ENCODE measurements around the gene STUB1.

Gene STUB1

GRCh38 chr16:679814-680624, at the start of gene STUB1:
TSS of gene STUB1 (plus strand) at chr16:680410. CDS start at chr16:680526, 116 bp downstream.
- peak; percentile 94 for DNase-seq
- no peak for TF ChIP-seq CTCF (IDR thresholded peaks at IDR 0.05; ENCODE audit: low read depth, low read length)
- H3K4me3 ChIP-seq (ENCODE audit: low read depth, low read length), result peak within 1 kb of the TSS; percentile 76
- H3K27me3 ChIP-seq (ENCODE audit: insufficient read depth, low read depth, severe bottlenecking), result no peaks in the 10 kb centered on the region
- H3K36me3 ChIP-seq, result peaks cover 34% of the 10 kb centered on the region
- H3K27ac ChIP-seq, result peak within 1 kb of the TSS; percentile 92
- H3K9me3 ChIP-seq (ENCODE audit: severe bottlenecking), result no peaks in the 10 kb centered on the region

DNA sequence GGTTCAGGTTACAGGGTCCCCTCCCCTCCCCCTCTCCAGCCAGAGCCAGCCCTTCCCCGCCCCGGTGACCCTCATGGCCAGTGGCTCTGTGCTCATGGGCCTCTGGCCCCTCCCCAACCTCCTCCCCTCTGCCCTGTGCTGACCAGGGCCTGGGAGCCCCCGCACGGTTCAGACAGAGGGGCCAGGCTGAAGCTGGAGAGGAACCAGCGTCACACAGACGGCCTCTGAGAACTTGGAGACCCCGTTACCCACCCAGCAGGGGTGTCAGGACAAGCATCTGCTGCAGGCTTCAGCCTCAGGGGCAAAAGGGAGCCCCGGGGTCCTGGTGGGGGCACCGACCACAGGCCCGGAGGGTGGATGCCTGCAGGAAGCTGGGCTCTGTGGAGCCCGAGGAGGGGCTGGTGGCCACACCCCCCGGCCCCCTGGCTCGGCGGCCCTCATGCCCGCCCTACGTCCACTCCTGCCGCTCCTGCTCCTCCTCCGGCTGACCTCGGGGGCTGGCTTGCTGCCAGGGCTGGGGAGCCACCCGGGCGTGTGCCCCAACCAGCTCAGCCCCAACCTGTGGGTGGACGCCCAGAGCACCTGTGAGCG, 49.3 kb upstream of the STUB1 start, which contains the start of gene WFIKKN1:
TSS of gene WFIKKN1 (plus strand) at position 171 of the 591 bp plus-strand sequence. CDS start at position 440, 269 bp downstream.
- no peak within 1 kb of the TSS for H3K4me3 ChIP-seq (ENCODE audit: low read depth, low read length)

DNA sequence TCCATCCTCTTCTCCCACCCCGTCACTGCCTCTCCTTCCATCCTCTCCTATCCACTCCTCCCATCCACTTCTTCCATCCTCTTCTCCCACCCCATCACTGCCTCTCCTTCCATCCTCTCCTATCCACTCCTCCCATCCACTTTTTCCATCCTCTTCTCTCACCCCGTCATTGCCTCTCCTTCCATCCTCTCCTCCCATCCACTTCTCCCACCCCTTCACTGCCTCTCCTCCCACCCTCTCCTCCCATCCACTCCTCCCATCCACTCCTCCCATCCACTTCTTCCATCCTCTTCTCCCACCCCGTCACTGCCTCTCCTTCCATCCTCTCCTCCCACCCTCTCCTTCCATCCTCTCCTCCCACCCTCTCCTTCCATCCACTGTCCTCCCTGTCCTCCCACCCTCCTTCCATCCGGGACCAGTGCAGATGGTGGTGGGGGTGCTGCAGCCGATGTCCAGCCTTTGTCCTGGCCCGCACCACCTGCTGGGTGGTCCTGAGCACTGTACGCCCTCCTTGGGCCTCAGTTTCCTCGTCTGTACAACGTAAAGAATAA, 48.3 kb upstream of the STUB1 start:
- Histone ChIP-seq H3K9me3 (ENCODE audit: severe bottlenecking) (no peaks in the 10 kb centered on the region), H3K27ac (no peak overlapping the region), H3K4me3 (ENCODE audit: low read depth, low read length) (no peak overlapping the region), H3K27me3 (ENCODE audit: insufficient read depth, low read depth, severe bottlenecking) (no peaks in the 10 kb centered on the region), H3K36me3 (peaks cover 45% of the 10 kb centered on the region)
- DNase-seq, result no peak
- TF ChIP-seq CTCF (IDR thresholded peaks at IDR 0.05; ENCODE audit: low read depth, low read length), result no peak

More for the DNA sequence above, 49.3 kb upstream of the STUB1 start, which contains the start of gene WFIKKN1:
- Histone ChIP-seq H3K27ac (peak within 1 kb of the TSS; percentile 96), H3K27me3 (ENCODE audit: insufficient read depth, low read depth, severe bottlenecking) (no peaks in the 10 kb centered on the region), H3K36me3 (peaks cover 55% of the 10 kb centered on the region), H3K9me3 (ENCODE audit: severe bottlenecking) (no peaks in the 10 kb centered on the region)
- no peak for DNase-seq
- TF ChIP-seq CTCF (IDR thresholded peaks at IDR 0.05; ENCODE audit: low read depth, low read length), result no peak

GRCh38 chr16:632486-633335, 47.5 kb upstream of the STUB1 start:
- Histone ChIP-seq H3K4me3 (ENCODE audit: low read depth, low read length) (no peak overlapping the region), H3K27ac (no peak overlapping the region), H3K9me3 (ENCODE audit: severe bottlenecking) (no peaks in the 10 kb centered on the region), H3K27me3 (ENCODE audit: insufficient read depth, low read depth, severe bottlenecking) (no peaks in the 10 kb centered on the region), H3K36me3 (peaks cover 37% of the 10 kb centered on the region)
- TF ChIP-seq CTCF (IDR thresholded peaks at IDR 0.05; ENCODE audit: low read depth, low read length), result no peak
- DNase-seq, result no peak

DNA sequence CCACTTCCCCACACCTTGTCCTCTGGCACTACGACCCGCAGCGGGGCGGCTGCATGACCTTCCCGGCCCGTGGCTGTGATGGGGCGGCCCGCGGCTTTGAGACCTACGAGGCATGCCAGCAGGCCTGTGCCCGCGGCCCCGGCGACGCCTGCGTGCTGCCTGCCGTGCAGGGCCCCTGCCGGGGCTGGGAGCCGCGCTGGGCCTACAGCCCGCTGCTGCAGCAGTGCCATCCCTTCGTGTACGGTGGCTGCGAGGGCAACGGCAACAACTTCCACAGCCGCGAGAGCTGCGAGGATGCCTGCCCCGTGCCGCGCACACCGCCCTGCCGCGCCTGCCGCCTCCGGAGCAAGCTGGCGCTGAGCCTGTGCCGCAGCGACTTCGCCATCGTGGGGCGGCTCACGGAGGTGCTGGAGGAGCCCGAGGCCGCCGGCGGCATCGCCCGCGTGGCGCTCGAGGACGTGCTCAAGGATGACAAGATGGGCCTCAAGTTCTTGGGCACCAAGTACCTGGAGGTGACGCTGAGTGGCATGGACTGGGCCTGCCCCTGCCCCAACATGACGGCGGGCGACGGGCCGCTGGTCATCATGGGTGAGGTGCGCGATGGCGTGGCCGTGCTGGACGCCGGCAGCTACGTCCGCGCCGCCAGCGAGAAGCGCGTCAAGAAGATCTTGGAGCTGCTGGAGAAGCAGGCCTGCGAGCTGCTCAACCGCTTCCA, 46.7 kb upstream of the STUB1 start:
- no peak for TF ChIP-seq CTCF (IDR thresholded peaks at IDR 0.05; ENCODE audit: low read depth, low read length)
- H3K27me3 ChIP-seq (ENCODE audit: insufficient read depth, low read depth, severe bottlenecking), result no peaks in the 10 kb centered on the region
- no peaks in the 10 kb centered on the region for H3K9me3 ChIP-seq (ENCODE audit: severe bottlenecking)
- no peak for DNase-seq
- no peak overlapping the region for H3K27ac ChIP-seq
- H3K4me3 ChIP-seq (ENCODE audit: low read depth, low read length), result no peak overlapping the region
- peaks cover 29% of the 10 kb centered on the region for H3K36me3 ChIP-seq

Measured in WERI-Rb-1 (cell line).